COR-L47 (cell line): ENCODE measurements around the gene MRTFA.
A peak's percentile ranks its signal among the peaks of the same experiment; 100 is the strongest.
"Not testable (repeated sequence)": the region's sequence is repeated elsewhere in the genome, so short reads cannot be mapped to it uniquely, and the experiment has no call there.

Experiments
- DNase-seq: peaks from one replicate; lab custom pipeline; 2025; lab: John Stamatoyannopoulos, UW

The MRTFA gene

GRCh38 chr22:40659166-40659565 is 22.6 kb upstream of the MRTFA start:
- peak; percentile 15 for DNase-seq

- DNase-seq, result not testable (repeated sequence)
Observed at GRCh38 chr22:40656651-40657050, 20.1 kb upstream of the MRTFA start.

- not testable (repeated sequence) for DNase-seq
Observed at GRCh38 chr22:40655941-40656340, 19.4 kb upstream of the MRTFA start.

GRCh38 chr22:40654522-40655167 is 18.1 kb upstream of the MRTFA start:
- no peak for DNase-seq

- DNase-seq, result no peak
Observed at GRCh38 chr22:40653361-40653760, 16.8 kb upstream of the MRTFA start.

- DNase-seq, result peak; percentile 95
Observed at GRCh38 chr22:40651563-40652501, 15.3 kb upstream of the MRTFA start.

GRCh38 chr22:40651057-40651456 is 14.5 kb upstream of the MRTFA start:
- DNase-seq, result no peak

GRCh38 chr22:40648386-40648785 is 11.9 kb upstream of the MRTFA start:
- DNase-seq, result no peak

- DNase-seq, result no peak
Observed at GRCh38 chr22:40645579-40646197, 9.2 kb upstream of the MRTFA start.

GRCh38 chr22:40642316-40642715 is 5.8 kb upstream of the MRTFA start:
- no peak for DNase-seq

GRCh38 chr22:40641269-40641668 is 4.8 kb upstream of the MRTFA start:
- no peak for DNase-seq

- DNase-seq, result no peak
Observed at GRCh38 chr22:40638261-40638660, 1.7 kb upstream of the MRTFA start.

GRCh38 chr22:40637183-40638150 is 948 bp upstream of the MRTFA start:
- DNase-seq, result no peak

GRCh38 chr22:40635940-40636379 is 559 bp downstream of the MRTFA start:
- no peak for DNase-seq

- DNase-seq, result no peak
Observed at GRCh38 chr22:40635043-40635939, 1.2 kb downstream of the MRTFA start.

- DNase-seq, result no peak
Observed at GRCh38 chr22:40634119-40634903, 2.2 kb downstream of the MRTFA start.

GRCh38 chr22:40633036-40633435 is 3.5 kb downstream of the MRTFA start:
- DNase-seq, result no peak

- no peak for DNase-seq
Observed at GRCh38 chr22:40631925-40632324, 4.6 kb downstream of the MRTFA start.

GRCh38 chr22:40628354-40629042 is 8.0 kb downstream of the MRTFA start:
- DNase-seq, result no peak
